Kidney (tissue), 14 donors: ENCODE results near the gene COL10A1. TPM values are rescaled to one million over a fixed set of nuclear protein-coding genes. Genes with fewer than 3 reads are reported as not detected.

Experiments
- DNase-seq, 5 donors: peaks; one replicate each; pipeline ENCODE4 v3.0.0-alpha.2; 2013 to 2020
- FAIRE-seq: peaks from 2 replicates; lab custom pipeline; 2012; peaks lifted over from hg19 to GRCh38; lab: Jason Lieb, UNC
- H3K27ac ChIP-seq, 2 donors: one replicate each; pipeline ENCODE4 v1.7.0; 2013; ENCODE audit warnings: low read depth in 2 of 2, low read length in 2 of 2, inconsistent platforms in 1 of 2
- H3K27me3 ChIP-seq: one replicate; pipeline ENCODE4 v1.7.1; 2013; ENCODE audit warnings: low read length, inconsistent platforms; ENCODE audit not compliant: control insufficient read depth, insufficient read depth
- H3K36me3 ChIP-seq, 3 donors: one replicate each; pipeline versions ENCODE4 v1.7.0 to v1.7.1; 2013; ENCODE audit warnings: low read length in 3 of 3, control low read depth in 1 of 3, inconsistent platforms in 1 of 3; ENCODE audit not compliant: insufficient read depth in 3 of 3, control insufficient read depth in 2 of 3
- H3K4me1 ChIP-seq, 3 donors: one replicate each; pipeline versions ENCODE4 v1.7.0 to v1.7.1; 2013; ENCODE audit warnings: low read length in 3 of 3, inconsistent platforms in 1 of 3, low read depth in 1 of 3; ENCODE audit not compliant: control insufficient read depth in 2 of 3, insufficient read depth in 2 of 3
- H3K4me3 ChIP-seq, 3 donors: one replicate each; pipeline versions ENCODE4 v1.7.0 to v1.8.1; 2013; ENCODE audit warnings: low read length in 3 of 3, control low read depth in 1 of 3, inconsistent platforms in 1 of 3
- H3K9ac ChIP-seq, 3 donors: one replicate each; pipeline versions ENCODE4 v1.7.0 to v1.7.1; 2013; ENCODE audit warnings: low read length in 3 of 3, control low read depth in 1 of 3, inconsistent platforms in 1 of 3
- H3K9me3 ChIP-seq, 3 donors: one replicate each; pipeline versions ENCODE4 v1.7.0 to v1.7.1; 2013; ENCODE audit warnings: low read length in 3 of 3, control low read depth in 1 of 3, inconsistent platforms in 1 of 3; ENCODE audit not compliant: control insufficient read depth in 2 of 3, insufficient read depth in 1 of 3
- CTCF ChIP-seq: IDR thresholded peaks from 3 replicates; pipeline ENCODE4 v1.5.1; 2012; ENCODE audit warnings: mild to moderate bottlenecking, moderate library complexity, borderline replicate concordance; ENCODE audit not compliant: insufficient read depth; ENCODE audit errors: extremely low read depth
- intact Hi-C: fragments of 100-400 bp; cut with DNase I; formaldehyde crosslinking; loops from one replicate; pipeline ENCODE4 v1.11.1; 2022
- polyA plus RNA-seq: library from polyadenylated mRNA; stranded (reverse); fragments of 350-450 nt; fragmentation: Illumina TruSeq; extraction: RNeasy Lipid Tissue Mini Kit (QIAGEN cat#74804); gene quantifications from one replicate; pipeline ENCODE4 v1.2.3, GENCODE V29; 2014; ENCODE audit warnings: low read depth, low replicate concordance; ENCODE audit not compliant: insufficient read depth
- total RNA-seq: library from RNA; stranded (reverse); fragmentation: NEBNext Ultra II Directional; extraction: Animal tissue kit (Norgen Biotek cat#: 25700); gene quantifications from one replicate; pipeline ENCODE4 v1.2.1, GENCODE V29; 2021
- donor health status: control.
- donor health status: control.
- donor health status: control.
- donor health status: control.
- donor health status: control.
- donor health status: DM: yes; HTN: yes; CAD: no.
- donor health status: Normal renal cell carcinoma (clear cell type).

The COL10A1 gene
- total and polyA plus RNA-seq, 2 donors from 2014 or later: 0.50 TPM; not detected in 1

GRCh38 chr6:116088946-116089345 lies 37.0 kb downstream of the COL10A1 start:
- FAIRE-seq: no peak
- Histone ChIP-seq H3K9me3 (no peaks in the 10 kb centered on the region), H3K9ac (no peak overlapping the region), H3K36me3 (no peaks in the 10 kb centered on the region), H3K4me3 (no peak overlapping the region), H3K27me3 (no peaks in the 10 kb centered on the region), H3K4me1 (no peaks in the 10 kb centered on the region), H3K27ac (no peak overlapping the region)
- intact Hi-C loops: no loop called here
- no peak for TF ChIP-seq CTCF
- no peak for DNase-seq

- Histone ChIP-seq H3K27ac (no peak overlapping the region), H3K9me3 (no peaks in the 10 kb centered on the region), H3K36me3 (no peaks in the 10 kb centered on the region), H3K27me3 (no peaks in the 10 kb centered on the region), H3K4me1 (no peaks in the 10 kb centered on the region), H3K4me3 (no peak overlapping the region), H3K9ac (no peak overlapping the region)
- no peak for TF ChIP-seq CTCF
- FAIRE-seq: no peak
- intact Hi-C loops: no loop called here
- DNase-seq: no peak
These were observed 38.4 kb downstream of the COL10A1 start for GRCh38 chr6:116087437-116088027.

GRCh38 chr6:116084284-116084683 lies 41.6 kb downstream of the COL10A1 start:
- no peak for DNase-seq
- H3K4me3 ChIP-seq: no peak overlapping the region
- intact Hi-C loops: no loop called here
- H3K27ac ChIP-seq: no peak overlapping the region
- H3K4me1 ChIP-seq: no peaks in the 10 kb centered on the region
- H3K9ac ChIP-seq: no peak overlapping the region
- FAIRE-seq: no peak
- no peaks in the 10 kb centered on the region for H3K36me3 ChIP-seq
- no peaks in the 10 kb centered on the region for H3K27me3 ChIP-seq
- H3K9me3 ChIP-seq: no peaks in the 10 kb centered on the region
- no peak for TF ChIP-seq CTCF

- Histone ChIP-seq H3K9me3 (no peaks in the 10 kb centered on the region), H3K27ac (no peak overlapping the region), H3K27me3 (no peaks in the 10 kb centered on the region), H3K9ac (no peak overlapping the region), H3K4me3 (no peak overlapping the region), H3K36me3 (no peaks in the 10 kb centered on the region), H3K4me1 (no peaks in the 10 kb centered on the region)
- no peak for TF ChIP-seq CTCF
- intact Hi-C loops: no loop called here
- DNase-seq (no peak), FAIRE-seq (no peak)
These were observed 42.9 kb downstream of the COL10A1 start for GRCh38 chr6:116083052-116083451.
